ENCODE results near the gene SNX13.

- TF ChIP-seq, protein P1, sequence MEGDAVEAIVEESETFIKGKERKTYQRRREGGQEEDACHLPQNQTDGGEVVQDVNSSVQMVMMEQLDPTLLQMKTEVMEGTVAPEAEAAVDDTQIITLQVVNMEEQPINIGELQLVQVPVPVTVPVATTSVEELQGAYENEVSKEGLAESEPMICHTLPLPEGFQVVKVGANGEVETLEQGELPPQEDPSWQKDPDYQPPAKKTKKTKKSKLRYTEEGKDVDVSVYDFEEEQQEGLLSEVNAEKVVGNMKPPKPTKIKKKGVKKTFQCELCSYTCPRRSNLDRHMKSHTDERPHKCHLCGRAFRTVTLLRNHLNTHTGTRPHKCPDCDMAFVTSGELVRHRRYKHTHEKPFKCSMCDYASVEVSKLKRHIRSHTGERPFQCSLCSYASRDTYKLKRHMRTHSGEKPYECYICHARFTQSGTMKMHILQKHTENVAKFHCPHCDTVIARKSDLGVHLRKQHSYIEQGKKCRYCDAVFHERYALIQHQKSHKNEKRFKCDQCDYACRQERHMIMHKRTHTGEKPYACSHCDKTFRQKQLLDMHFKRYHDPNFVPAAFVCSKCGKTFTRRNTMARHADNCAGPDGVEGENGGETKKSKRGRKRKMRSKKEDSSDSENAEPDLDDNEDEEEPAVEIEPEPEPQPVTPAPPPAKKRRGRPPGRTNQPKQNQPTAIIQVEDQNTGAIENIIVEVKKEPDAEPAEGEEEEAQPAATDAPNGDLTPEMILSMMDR (IDR thresholded peaks at IDR 0.05), result no peak
- TF ChIP-seq POLR2A (IDR thresholded peaks at IDR 0.05), result no peak
Observed at GRCh38 chr7:17779381-17779780, 160.9 kb downstream of the SNX13 start.
